ENCODE data around the gene SYNGR3.

GRCh38 chr16:1982013-1982433 is 7.7 kb upstream of the SYNGR3 start:
- no peak for TF ChIP-seq NFRKB (IDR thresholded peaks at IDR 0.05)
- no peak for TF ChIP-seq FOXK2 (IDR thresholded peaks at IDR 0.05)
- TF ChIP-seq SUZ12 (IDR thresholded peaks at IDR 0.05): no peak
- TF ChIP-seq ZNF384 (IDR thresholded peaks at IDR 0.05): no peak

All from HEK293T (cell line).